ENCODE data around the gene KRTAP22-2.

KRTAP22-2 gene

GRCh38 chr21:30561957-30562356 is 28.2 kb downstream of the KRTAP22-2 start:
- DNase-seq = no peak

DNA sequence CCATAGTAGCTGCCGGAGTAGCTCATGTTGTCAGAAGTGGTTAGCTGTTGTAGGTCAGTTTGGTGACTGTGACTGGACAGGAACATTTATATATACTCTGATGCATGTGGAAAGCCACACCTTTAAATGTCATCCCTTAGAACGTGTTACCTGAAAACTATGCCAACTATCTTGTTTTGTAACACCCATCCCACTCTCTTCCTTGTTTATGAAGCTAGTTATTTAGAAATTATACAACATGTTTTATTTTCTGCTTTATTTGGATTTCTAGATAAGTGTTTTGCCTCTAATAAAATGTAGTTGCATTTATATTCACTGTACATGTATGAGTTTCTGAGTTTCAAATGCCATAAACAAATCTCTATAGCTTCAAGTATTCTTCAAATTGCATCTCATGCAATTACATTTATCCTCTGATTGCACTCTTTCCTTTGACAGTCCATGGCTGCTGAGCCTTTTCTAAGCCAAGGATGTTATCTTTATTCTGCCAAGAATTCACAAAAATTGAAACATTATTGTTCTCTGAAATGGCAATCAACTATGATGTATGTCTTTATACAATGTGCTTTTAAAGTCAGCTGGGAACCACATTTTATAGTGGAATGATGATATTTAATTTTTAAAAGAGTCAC is 28.8 kb downstream of the KRTAP22-2 start, which contains the start of gene KRTAP19-7:
Gene KRTAP19-7 (minus strand): TSS at position 51 of the 632 bp plus-strand sequence. CDS start 25 bp downstream, at position 26.
- no peak for DNase-seq

- DNase-seq = no peak
These were observed 35.1 kb downstream of the KRTAP22-2 start for GRCh38 chr21:30555095-30555494.

GRCh38 chr21:30552782-30553181 is 37.4 kb downstream of the KRTAP22-2 start:
- DNase-seq = no peak

GRCh38 chr21:30541764-30542163 is 48.4 kb downstream of the KRTAP22-2 start, which contains the start of gene KRTAP19-6:
Gene KRTAP19-6, minus strand, starts transcription at chr21:30541864. Its CDS starts 31 bp downstream, at chr21:30541833.
- no peak for DNase-seq

Measured in activated naive CD4-positive, alpha-beta T cell treated with Interleukin-2 at 50 U/mL for 16 hours (primary cell).